ENCODE results near the gene BEST1.

BEST1 gene

DNA sequence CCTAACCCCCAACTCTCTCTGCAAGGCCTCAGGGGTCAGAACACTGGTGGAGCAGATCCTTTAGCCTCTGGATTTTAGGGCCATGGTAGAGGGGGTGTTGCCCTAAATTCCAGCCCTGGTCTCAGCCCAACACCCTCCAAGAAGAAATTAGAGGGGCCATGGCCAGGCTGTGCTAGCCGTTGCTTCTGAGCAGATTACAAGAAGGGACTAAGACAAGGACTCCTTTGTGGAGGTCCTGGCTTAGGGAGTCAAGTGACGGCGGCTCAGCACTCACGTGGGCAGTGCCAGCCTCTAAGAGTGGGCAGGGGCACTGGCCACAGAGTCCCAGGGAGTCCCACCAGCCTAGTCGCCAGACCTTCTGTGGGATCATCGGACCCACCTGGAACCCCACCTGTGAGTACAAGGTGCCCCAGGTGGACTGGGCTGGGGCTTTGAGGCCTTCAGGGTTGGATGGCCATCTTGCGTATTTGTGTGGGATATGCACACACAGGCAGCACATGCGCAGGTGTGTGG is at the start of gene BEST1:
Gene BEST1, plus strand, starts transcription at position 317 of the 513 bp plus-strand sequence. CDS start 1,456 bp downstream, outside the sequence.
- no peak within 1 kb of the TSS for H3K4me3 ChIP-seq (ENCODE audit: low read depth, low read length)
- in situ Hi-C loops (cut with HindIII; ENCODE audit: low sequenced_read_pairs): no loop called here
- DNase-seq (ENCODE audit: low read depth): no peak
- TF ChIP-seq, protein P1, sequence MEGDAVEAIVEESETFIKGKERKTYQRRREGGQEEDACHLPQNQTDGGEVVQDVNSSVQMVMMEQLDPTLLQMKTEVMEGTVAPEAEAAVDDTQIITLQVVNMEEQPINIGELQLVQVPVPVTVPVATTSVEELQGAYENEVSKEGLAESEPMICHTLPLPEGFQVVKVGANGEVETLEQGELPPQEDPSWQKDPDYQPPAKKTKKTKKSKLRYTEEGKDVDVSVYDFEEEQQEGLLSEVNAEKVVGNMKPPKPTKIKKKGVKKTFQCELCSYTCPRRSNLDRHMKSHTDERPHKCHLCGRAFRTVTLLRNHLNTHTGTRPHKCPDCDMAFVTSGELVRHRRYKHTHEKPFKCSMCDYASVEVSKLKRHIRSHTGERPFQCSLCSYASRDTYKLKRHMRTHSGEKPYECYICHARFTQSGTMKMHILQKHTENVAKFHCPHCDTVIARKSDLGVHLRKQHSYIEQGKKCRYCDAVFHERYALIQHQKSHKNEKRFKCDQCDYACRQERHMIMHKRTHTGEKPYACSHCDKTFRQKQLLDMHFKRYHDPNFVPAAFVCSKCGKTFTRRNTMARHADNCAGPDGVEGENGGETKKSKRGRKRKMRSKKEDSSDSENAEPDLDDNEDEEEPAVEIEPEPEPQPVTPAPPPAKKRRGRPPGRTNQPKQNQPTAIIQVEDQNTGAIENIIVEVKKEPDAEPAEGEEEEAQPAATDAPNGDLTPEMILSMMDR (IDR thresholded peaks at IDR 0.05; ENCODE audit: low read depth, low read length, missing control alignments): no peak

DNA sequence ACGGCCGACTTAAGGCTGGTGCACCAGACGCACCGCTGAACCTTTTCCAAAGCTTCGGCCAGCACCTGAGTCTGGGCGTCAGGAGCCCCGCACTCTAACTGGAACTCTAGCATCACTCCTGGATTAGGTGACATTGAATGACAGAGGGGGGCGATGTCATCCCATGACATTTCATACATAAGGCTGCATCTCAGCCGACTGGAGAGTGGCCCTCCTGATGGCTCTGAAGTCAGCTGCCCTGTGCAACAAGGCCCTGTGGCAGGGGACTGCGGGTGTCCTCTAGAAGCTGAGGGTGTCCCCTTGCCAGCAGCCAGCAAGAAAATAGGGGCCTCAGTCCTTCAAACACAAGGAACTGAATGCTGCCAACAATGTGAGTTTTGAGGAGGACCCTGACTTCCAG is 48.8 kb upstream of the BEST1 start:
- in situ Hi-C loops (cut with HindIII; ENCODE audit: low sequenced_read_pairs): no loop called here
- no peak for DNase-seq (ENCODE audit: low read depth)
- TF ChIP-seq, protein P1 (IDR thresholded peaks at IDR 0.05; ENCODE audit: low read depth, low read length, missing control alignments): no peak

DNA sequence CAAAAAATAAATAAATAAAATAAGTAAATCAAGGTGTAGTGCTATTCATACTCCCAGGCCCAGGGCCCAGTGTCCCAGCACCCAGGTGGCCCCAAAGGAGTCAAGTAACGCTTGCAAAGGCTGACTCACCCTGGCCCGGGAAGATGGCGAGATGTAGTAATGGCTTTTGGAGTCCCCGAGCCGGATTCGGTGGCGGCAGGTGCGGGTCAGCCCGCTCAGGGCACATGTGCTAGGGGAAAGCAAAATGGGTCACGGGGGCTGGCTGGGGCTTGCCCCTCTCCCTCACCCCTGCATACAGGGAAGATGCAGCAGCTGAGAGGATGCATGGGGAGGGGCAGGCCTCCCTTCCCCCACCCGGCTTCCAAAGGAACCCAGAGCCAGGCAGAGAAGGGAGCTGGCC is 47.8 kb upstream of the BEST1 start:
- in situ Hi-C loops (cut with HindIII; ENCODE audit: low sequenced_read_pairs): no loop called here
- no peak for DNase-seq (ENCODE audit: low read depth)
- H3K4me3 ChIP-seq (ENCODE audit: low read depth, low read length): no peak overlapping the region
- TF ChIP-seq, protein P1 (IDR thresholded peaks at IDR 0.05; ENCODE audit: low read depth, low read length, missing control alignments): no peak

More for the DNA sequence above, 48.8 kb upstream of the BEST1 start:
- no peak overlapping the region for H3K4me3 ChIP-seq (ENCODE audit: low read depth, low read length)

DNA sequence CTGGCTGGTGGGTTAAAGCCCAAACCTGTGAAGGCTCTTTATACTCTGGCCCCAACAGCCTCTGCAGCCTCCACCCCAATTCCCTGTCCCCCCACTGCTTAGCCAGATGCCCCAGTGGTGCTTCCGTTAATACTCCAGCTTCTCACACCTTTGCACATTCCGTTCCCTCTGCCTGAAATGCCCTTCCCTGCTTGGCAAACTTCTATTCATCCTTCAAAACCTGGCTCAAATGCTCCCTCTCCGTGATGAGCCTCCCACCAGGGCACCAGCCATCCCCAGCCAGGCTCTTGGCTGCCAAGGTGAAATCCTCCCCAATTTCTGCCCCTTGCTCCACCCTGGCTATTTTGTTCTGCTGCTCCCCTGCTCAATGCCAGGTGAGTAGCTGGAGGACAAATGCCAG is 46.3 kb upstream of the BEST1 start:
- TF ChIP-seq, protein P1 (IDR thresholded peaks at IDR 0.05; ENCODE audit: low read depth, low read length, missing control alignments): no peak
- no peak for DNase-seq (ENCODE audit: low read depth)
- H3K4me3 ChIP-seq (ENCODE audit: low read depth, low read length): no peak overlapping the region
- in situ Hi-C loops (cut with HindIII; ENCODE audit: low sequenced_read_pairs): no loop called here

DNA sequence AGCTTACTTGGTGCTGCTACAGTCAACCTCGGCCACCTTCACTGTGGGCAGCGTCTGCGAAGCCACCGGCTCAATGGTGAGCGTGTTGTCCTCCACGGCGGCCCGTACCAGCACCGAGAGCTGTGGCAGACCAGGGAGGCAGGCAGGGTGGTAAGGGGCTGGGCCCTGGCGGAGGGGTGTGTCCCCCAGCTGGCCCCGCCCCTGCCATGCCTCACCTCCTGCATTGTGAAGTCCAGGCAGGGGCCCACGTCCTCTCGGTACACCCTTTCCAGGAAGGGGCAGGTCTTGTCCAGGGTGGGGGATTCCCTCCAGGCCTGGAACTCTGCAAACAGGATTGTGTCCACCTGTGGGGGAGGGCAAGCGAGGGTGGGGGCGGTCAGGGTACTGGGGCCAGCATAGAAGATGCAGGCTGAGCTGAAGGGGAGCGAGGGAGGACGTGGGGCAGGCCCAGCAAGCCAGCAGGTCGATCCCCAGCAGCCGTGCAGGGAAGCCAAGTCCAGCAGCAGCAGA is 45.6 kb upstream of the BEST1 start:
- in situ Hi-C loops (cut with HindIII; ENCODE audit: low sequenced_read_pairs): no loop called here
- no peak overlapping the region for H3K4me3 ChIP-seq (ENCODE audit: low read depth, low read length)
- TF ChIP-seq, protein P1 (IDR thresholded peaks at IDR 0.05; ENCODE audit: low read depth, low read length, missing control alignments): no peak
- no peak for DNase-seq (ENCODE audit: low read depth)

DNA sequence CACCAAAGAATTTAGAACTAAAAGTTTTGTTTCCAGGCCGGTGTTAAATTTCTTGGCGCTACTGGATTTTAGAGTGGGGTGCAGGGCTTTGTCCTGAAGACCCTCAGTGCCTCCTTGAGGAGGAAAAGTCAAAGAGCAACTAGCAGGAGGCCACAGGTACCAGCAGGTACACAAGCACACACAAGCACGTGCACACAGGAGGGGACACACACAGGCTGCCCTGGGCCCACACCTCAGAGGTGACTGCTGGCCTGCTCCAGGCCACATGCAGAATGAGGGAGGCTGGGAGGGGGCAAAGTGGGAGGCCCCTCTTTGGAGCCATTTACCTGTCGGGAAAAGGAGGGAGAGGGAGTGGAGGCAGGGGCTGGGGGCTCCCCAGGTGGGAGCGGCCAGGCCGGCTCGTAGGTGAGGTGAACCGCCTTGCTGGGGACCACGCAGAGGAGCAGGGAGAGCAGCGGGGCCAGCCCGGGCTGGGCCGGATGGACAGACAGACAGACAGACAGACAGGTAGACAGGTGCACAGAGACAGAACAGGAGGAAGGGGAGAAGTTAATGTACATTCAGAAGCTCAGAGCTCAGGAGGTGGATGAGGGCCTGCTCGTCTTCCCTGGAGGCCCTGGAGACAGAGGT is 45.0 kb upstream of the BEST1 start:
- no peak for DNase-seq (ENCODE audit: low read depth)
- TF ChIP-seq, protein P1 (IDR thresholded peaks at IDR 0.05; ENCODE audit: low read depth, low read length, missing control alignments): no peak
- no peak overlapping the region for H3K4me3 ChIP-seq (ENCODE audit: low read depth, low read length)
- in situ Hi-C loops (cut with HindIII; ENCODE audit: low sequenced_read_pairs): no loop called here
